ENCODE results near the gene ACER2. TPM values are rescaled to one million over a fixed set of nuclear protein-coding genes. Genes with fewer than 3 reads are reported as not detected.
A peak's percentile ranks its signal among the peaks of the same experiment; 100 is the strongest.

ACER2 gene
- total and polyA plus RNA-seq, 10 of the 15 experiments (the other 5 are each of a cell fraction or from before 2014, with no cell fraction given): 0.07 to 3.1 (median 2.2) TPM

DNA sequence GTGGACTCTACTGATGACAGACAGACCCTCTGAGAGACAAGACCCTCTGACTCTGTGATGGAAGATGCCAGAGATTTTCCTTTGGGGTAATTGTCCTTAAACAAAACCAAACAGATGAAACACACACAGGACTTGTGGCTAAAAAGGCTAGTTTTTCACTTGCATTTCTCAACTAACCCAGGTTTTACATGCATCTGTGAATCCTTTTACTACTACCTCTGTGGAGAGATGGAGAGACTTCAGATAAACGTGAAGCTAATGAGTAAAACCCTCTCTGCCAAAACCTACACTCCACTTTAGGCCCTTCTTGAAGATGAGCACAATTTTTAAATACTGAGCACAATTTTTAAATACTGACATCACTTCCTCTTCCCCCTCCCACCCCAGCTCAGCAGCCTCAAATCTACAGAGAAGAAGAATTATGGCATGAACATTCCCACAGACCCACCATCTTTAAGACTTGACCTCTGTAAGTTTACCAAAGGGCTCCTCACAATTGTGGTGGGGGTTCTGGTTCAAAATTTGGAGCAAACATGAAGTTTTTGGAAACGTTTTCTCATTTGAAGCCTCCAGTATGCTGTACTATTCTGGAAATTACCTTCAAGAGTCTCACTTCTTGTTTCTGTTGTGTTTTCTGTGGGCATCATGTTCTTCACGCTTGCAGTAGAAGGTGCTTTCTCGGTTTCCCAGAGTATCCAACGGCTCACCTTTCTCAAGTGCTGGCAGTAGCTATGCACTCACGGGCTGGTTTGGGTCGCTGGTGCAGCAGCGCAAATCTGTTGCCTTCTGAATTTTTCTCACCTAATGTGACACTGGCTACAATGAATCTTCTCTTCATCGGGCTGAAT lies 42.7 kb downstream of the ACER2 start:
- Histone ChIP-seq H3K79me2 (ENCODE audit: control insufficient read depth, insufficient read depth, low read length) (no peaks in the 10 kb centered on the region; the same call in 1 of the 2 replicates), H2AFZ (ENCODE audit: control insufficient read depth, low read depth, low read length) (peak overlapping the region; percentile 83), H3K4me3 (peak overlapping the region; percentile 25; the same call in 1 of the 2 replicates), H3K27ac (ENCODE audit: control insufficient read depth, insufficient read depth) (peak overlapping the region; percentile 76), H3K36me3 (ENCODE audit: control insufficient read depth in 2 of 2, insufficient read depth in 2 of 2, low read length in 1 of 2) (no peaks in the 10 kb centered on the region), H3K27me3 (replicated peaks in 1 of 2; ENCODE audit: control insufficient read depth in 2 of 2, insufficient read depth in 2 of 2, low read length in 1 of 2) (no peaks in the 10 kb centered on the region), H3K4me1 (ENCODE audit: control insufficient read depth, insufficient read depth, low read length) (peaks cover 12% of the 10 kb centered on the region), H3K9me3 (replicated peaks; ENCODE audit: control insufficient read depth, insufficient read depth, low read length) (no peaks in the 10 kb centered on the region), H3K9ac (ENCODE audit: control insufficient read depth, insufficient read depth, low read length) (peak overlapping the region; percentile 7; the same call in 1 of the 2 replicates), H4K20me1 (ENCODE audit: control insufficient read depth, insufficient read depth) (no peaks in the 10 kb centered on the region), H3K4me2 (ENCODE audit: control insufficient read depth, insufficient read depth) (peak overlapping the region; percentile 86)
- BruUV-seq (replicated peaks): no TSS peak
- FAIRE-seq: peak; percentile 87
- intact Hi-C loops (cut with micrococcal nuclease; ENCODE audit: unreplicated experiment) (loop anchor here (2.0 to 5.0 kb wide), 3 partner anchors 43 to 1926 kb away; partner anchors contain the start of gene ACER2), in situ Hi-C loops (cut with MboI) (loop anchor here (10.0 to 25.0 kb wide), 2 partner anchors 347 to 1189 kb away; partner anchors contain the start of gene HAUS6)
- ChIA-PET RAD21 (ENCODE audit: unreplicated experiment) (interaction anchor here (0.6 to 3.1 kb wide), 8 partner anchors 10 to 403 kb away, joined by 3 to 17 read pairs (median 3); partner anchors contain the start of genes RPS6 and RRAGA), SMC1A (ENCODE audit: uncharacterized antibody, unreplicated experiment) (interaction anchor here (0.7 to 1.6 kb wide), 6 partner anchors 10 to 423 kb away, joined by 3 to 5 read pairs (median 4); no protein-coding TSS in a partner anchor), POLR2A (interaction anchor here (0.6 to 1.4 kb wide), 4 partner anchors 10 to 402 kb away, joined by 3 to 4 read pairs (median 4); partner anchors contain the start of gene RRAGA), CTCF (interaction anchor here (0.5 to 6.8 kb wide), 5 partner anchors 9 to 402 kb away, joined by 3 to 102 read pairs (median 3); partner anchors contain the start of gene RRAGA)
- 2% methylated on average over 9 of the region's 9 CpGs for WGBS (ENCODE audit: insufficient coverage, insufficient replicate concordance, low lambda C conversion rate, missing lambda C conversion rate)
- ATAC-seq: peak; percentile 94
- peak; percentile 71 for DNase-seq (ENCODE audit: low read depth, low spot score)
- no peak for TF ChIP-seq HSF1 (IDR thresholded peaks at IDR 0.05; ENCODE audit: low read depth, low read length)
- no peak for TF ChIP-seq FOXM1 (IDR thresholded peaks at IDR 0.05; ENCODE audit: low read depth, low read length)
- TF ChIP-seq MEF2A (IDR thresholded peaks at IDR 0.05; ENCODE audit: insufficient read depth, low read depth, low read length): no peak
- TF ChIP-seq RFX5 (IDR thresholded peaks at IDR 0.05; ENCODE audit: low read depth, low read length): no peak
- no peak for TF ChIP-seq RAD21 (IDR thresholded peaks at IDR 0.05; ENCODE audit: insufficient read depth, low read depth, low read length)
- no peak for TF ChIP-seq ZBTB11 (CRISPR knock-in tag; IDR thresholded peaks at IDR 0.05)
- TF ChIP-seq, protein P1, sequence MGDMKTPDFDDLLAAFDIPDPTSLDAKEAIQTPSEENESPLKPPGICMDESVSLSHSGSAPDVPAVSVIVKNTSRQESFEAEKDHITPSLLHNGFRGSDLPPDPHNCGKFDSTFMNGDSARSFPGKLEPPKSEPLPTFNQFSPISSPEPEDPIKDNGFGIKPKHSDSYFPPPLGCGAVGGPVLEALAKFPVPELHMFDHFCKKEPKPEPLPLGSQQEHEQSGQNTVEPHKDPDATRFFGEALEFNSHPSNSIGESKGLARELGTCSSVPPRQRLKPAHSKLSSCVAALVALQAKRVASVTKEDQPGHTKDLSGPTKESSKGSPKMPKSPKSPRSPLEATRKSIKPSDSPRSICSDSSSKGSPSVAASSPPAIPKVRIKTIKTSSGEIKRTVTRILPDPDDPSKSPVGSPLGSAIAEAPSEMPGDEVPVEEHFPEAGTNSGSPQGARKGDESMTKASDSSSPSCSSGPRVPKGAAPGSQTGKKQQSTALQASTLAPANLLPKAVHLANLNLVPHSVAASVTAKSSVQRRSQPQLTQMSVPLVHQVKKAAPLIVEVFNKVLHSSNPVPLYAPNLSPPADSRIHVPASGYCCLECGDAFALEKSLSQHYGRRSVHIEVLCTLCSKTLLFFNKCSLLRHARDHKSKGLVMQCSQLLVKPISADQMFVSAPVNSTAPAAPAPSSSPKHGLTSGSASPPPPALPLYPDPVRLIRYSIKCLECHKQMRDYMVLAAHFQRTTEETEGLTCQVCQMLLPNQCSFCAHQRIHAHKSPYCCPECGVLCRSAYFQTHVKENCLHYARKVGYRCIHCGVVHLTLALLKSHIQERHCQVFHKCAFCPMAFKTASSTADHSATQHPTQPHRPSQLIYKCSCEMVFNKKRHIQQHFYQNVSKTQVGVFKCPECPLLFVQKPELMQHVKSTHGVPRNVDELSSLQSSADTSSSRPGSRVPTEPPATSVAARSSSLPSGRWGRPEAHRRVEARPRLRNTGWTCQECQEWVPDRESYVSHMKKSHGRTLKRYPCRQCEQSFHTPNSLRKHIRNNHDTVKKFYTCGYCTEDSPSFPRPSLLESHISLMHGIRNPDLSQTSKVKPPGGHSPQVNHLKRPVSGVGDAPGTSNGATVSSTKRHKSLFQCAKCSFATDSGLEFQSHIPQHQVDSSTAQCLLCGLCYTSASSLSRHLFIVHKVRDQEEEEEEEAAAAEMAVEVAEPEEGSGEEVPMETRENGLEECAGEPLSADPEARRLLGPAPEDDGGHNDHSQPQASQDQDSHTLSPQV (IDR thresholded peaks at IDR 0.05): 0 out of 2 replicates have a peak, but pooled peaks have one; percentile 45
- peak; percentile 74 for TF ChIP-seq GABPA (IDR thresholded peaks at IDR 0.05; ENCODE audit: low read depth)
- TF ChIP-seq SPI1 (IDR thresholded peaks at IDR 0.05; ENCODE audit: borderline replicate concordance, insufficient read depth, low read depth, low read length): peak; percentile 89
- TF ChIP-seq SIX5 (IDR thresholded peaks at IDR 0.05; ENCODE audit: low read depth, low read length, severe bottlenecking): no peak

All from GM12878 (cell line).